Testis (tissue), 2 donors: ENCODE data around the gene SERHL2.

ENCODE experiments used
- POLR2A ChIP-seq: fragments of 450-650 bp; IDR thresholded peaks from one replicate; pipeline ENCODE4 v1.6.1; 2017; ENCODE audit warnings: antibody characterized with exemption, mild to moderate bottlenecking, moderate library complexity
- TF ChIP-seq, protein P1 (sequence below), 3 experiments: fragments of 450-650 bp in 2 of 3; fragments of 200-600 bp in 1 of 3; sonication (generic) in 1 of 3; IDR thresholded peaks; one replicate each; pipeline ENCODE4 v1.5.1; 2016 to 2019; ENCODE audit warnings: antibody characterized with exemption in 3 of 3, mild to moderate bottlenecking in 2 of 3, moderate library complexity in 1 of 3

DNA sequence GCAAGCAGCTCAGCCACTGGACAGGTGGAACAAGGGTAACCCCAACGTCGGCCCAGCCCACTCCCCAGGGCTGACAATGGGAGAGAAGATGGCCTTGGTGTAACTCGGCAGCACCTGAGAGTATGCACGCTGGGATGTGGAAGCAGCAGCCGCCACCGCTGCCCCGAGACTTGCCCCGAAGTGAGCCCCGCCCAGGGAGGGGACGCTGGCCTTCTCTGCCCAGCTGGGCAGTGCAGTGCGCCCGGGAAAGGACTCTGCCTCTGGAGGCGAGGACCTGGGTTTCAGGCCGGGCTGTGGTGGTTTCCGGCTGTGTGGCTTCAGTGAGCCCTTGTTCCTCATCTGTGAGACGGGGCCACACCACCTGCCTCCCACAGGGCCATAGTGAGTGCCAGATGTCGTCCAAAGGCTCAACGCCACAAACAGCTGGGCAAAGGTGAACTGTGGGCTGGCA lies 69.6 kb downstream of the SERHL2 start:
- TF ChIP-seq, protein P1, sequence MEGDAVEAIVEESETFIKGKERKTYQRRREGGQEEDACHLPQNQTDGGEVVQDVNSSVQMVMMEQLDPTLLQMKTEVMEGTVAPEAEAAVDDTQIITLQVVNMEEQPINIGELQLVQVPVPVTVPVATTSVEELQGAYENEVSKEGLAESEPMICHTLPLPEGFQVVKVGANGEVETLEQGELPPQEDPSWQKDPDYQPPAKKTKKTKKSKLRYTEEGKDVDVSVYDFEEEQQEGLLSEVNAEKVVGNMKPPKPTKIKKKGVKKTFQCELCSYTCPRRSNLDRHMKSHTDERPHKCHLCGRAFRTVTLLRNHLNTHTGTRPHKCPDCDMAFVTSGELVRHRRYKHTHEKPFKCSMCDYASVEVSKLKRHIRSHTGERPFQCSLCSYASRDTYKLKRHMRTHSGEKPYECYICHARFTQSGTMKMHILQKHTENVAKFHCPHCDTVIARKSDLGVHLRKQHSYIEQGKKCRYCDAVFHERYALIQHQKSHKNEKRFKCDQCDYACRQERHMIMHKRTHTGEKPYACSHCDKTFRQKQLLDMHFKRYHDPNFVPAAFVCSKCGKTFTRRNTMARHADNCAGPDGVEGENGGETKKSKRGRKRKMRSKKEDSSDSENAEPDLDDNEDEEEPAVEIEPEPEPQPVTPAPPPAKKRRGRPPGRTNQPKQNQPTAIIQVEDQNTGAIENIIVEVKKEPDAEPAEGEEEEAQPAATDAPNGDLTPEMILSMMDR (IDR thresholded peaks at IDR 0.05) = no peak
- TF ChIP-seq POLR2A = no peak
